ENCODE measurements around the gene DET1. TPM values are rescaled to one million over a fixed set of nuclear protein-coding genes. Genes with fewer than 3 reads are reported as not detected.

DET1 gene
- total RNA-seq, 1 donor from 2014 or later: 4.1 TPM

- H3K27ac Mint-ChIP-seq (ENCODE audit: unreplicated experiment): no peak overlapping the region
- no peak for TF ChIP-seq CTCF (IDR thresholded peaks at IDR 0.05)
- H3K4me3 Mint-ChIP-seq (ENCODE audit: unreplicated experiment): no peak overlapping the region
- no peak for DNase-seq (ENCODE audit: low spot score)
- no peaks in the 10 kb centered on the region for H3K36me3 Mint-ChIP-seq (ENCODE audit: low read depth)
- H3K4me1 Mint-ChIP-seq (ENCODE audit: low read depth): no peaks in the 10 kb centered on the region
- H3K9me3 Mint-ChIP-seq (ENCODE audit: low read depth): no peaks in the 10 kb centered on the region
- no peaks in the 10 kb centered on the region for H3K27me3 Mint-ChIP-seq (ENCODE audit: low read depth)
Observed at GRCh38 chr15:88487178-88487795, 59.2 kb downstream of the DET1 start.

- DNase-seq (ENCODE audit: low spot score): no peak
- Mint-ChIP-seq H3K4me1 (ENCODE audit: low read depth) (no peaks in the 10 kb centered on the region), H3K9me3 (ENCODE audit: low read depth) (no peaks in the 10 kb centered on the region), H3K27me3 (ENCODE audit: low read depth) (no peaks in the 10 kb centered on the region), H3K27ac (ENCODE audit: unreplicated experiment) (no peak overlapping the region), H3K4me3 (ENCODE audit: unreplicated experiment) (no peak overlapping the region), H3K36me3 (ENCODE audit: low read depth) (peaks cover 5% of the 10 kb centered on the region)
- TF ChIP-seq CTCF (IDR thresholded peaks at IDR 0.05): no peak
Observed at GRCh38 chr15:88484682-88485331, 61.7 kb downstream of the DET1 start.

- no peaks in the 10 kb centered on the region for H3K4me1 Mint-ChIP-seq (ENCODE audit: low read depth)
- no peak overlapping the region for H3K27ac Mint-ChIP-seq (ENCODE audit: unreplicated experiment)
- no peak overlapping the region for H3K4me3 Mint-ChIP-seq (ENCODE audit: unreplicated experiment)
- no peak for DNase-seq (ENCODE audit: low spot score)
- H3K36me3 Mint-ChIP-seq (ENCODE audit: low read depth): peaks cover 7% of the 10 kb centered on the region
- TF ChIP-seq CTCF (IDR thresholded peaks at IDR 0.05): no peak
- H3K9me3 Mint-ChIP-seq (ENCODE audit: low read depth): no peaks in the 10 kb centered on the region
- H3K27me3 Mint-ChIP-seq (ENCODE audit: low read depth): no peaks in the 10 kb centered on the region
Observed at GRCh38 chr15:88482263-88482662, 64.2 kb downstream of the DET1 start.

- Mint-ChIP-seq H3K36me3 (ENCODE audit: low read depth) (peaks cover 12% of the 10 kb centered on the region), H3K27me3 (ENCODE audit: low read depth) (no peaks in the 10 kb centered on the region), H3K9me3 (ENCODE audit: low read depth) (no peaks in the 10 kb centered on the region), H3K4me3 (ENCODE audit: unreplicated experiment) (no peak overlapping the region), H3K27ac (ENCODE audit: unreplicated experiment) (no peak overlapping the region), H3K4me1 (ENCODE audit: low read depth) (no peaks in the 10 kb centered on the region)
- no peak for DNase-seq (ENCODE audit: low spot score)
- no peak for TF ChIP-seq CTCF (IDR thresholded peaks at IDR 0.05)
Observed at GRCh38 chr15:88480981-88481380, 65.5 kb downstream of the DET1 start.

- Mint-ChIP-seq H3K27ac (ENCODE audit: unreplicated experiment) (no peak overlapping the region), H3K27me3 (ENCODE audit: low read depth) (no peaks in the 10 kb centered on the region), H3K36me3 (ENCODE audit: low read depth) (peaks cover 12% of the 10 kb centered on the region), H3K4me1 (ENCODE audit: low read depth) (no peaks in the 10 kb centered on the region), H3K4me3 (ENCODE audit: unreplicated experiment) (no peak overlapping the region), H3K9me3 (ENCODE audit: low read depth) (no peaks in the 10 kb centered on the region)
- DNase-seq (ENCODE audit: low spot score): no peak
- TF ChIP-seq CTCF (IDR thresholded peaks at IDR 0.05): no peak
Observed at GRCh38 chr15:88479169-88479568, 67.3 kb downstream of the DET1 start.

Measured in chondrocyte (in vitro differentiated cells).